Mesodermal cell (in vitro differentiated cells): ENCODE measurements around the gene C13orf46.

Experiments used
- H3K27ac ChIP-seq: 2 replicates; pipeline ENCODE4 v1.7.0; 2013; ENCODE audit warnings: mild to moderate bottlenecking, low read depth, low read length, moderate library complexity; ENCODE audit not compliant: severe bottlenecking
- H3K36me3 ChIP-seq: 2 replicates; pipeline ENCODE4 v1.7.1; 2013; ENCODE audit warnings: mild to moderate bottlenecking, low read length, moderate library complexity; ENCODE audit not compliant: control insufficient read depth, insufficient read depth
- H3K4me1 ChIP-seq: one replicate; pipeline ENCODE4 v1.7.1; 2013; ENCODE audit warnings: mild to moderate bottlenecking, low read length; ENCODE audit not compliant: insufficient read depth, control insufficient read depth, poor library complexity, severe bottlenecking
- H3K4me3 ChIP-seq: 2 replicates; pipeline ENCODE4 v1.7.0; 2013; ENCODE audit warnings: low read length, control low read depth, mild to moderate bottlenecking; ENCODE audit not compliant: insufficient read depth, poor library complexity, severe bottlenecking; ENCODE audit errors: extremely low read depth
- H3K9me3 ChIP-seq: 2 replicates; pipeline ENCODE4 v1.7.1; 2013; ENCODE audit warnings: mild to moderate bottlenecking, low read length, moderate library complexity; ENCODE audit not compliant: control insufficient read depth
- WGBS, 2 experiments: methylation state at CpG; one replicate each; pipeline ENCODE4 v1.1.5; 2013; ENCODE audit warnings: missing lambda C conversion rate in 2 of 2; ENCODE audit not compliant: insufficient coverage in 2 of 2; 5-methylcytosine and 5-hydroxymethylcytosine counted together

C13orf46 gene

GRCh38 chr13:113933901-113934300 lies 40.0 kb downstream of the C13orf46 start:
- no peaks in the 10 kb centered on the region for H3K9me3 ChIP-seq
- H3K27ac ChIP-seq, result no peak overlapping the region
- WGBS, 2 experiments, result 96% methylated on average over 20 to 22 of the region's 22 CpGs
- no peaks in the 10 kb centered on the region for H3K36me3 ChIP-seq
- peaks cover 2% of the 10 kb centered on the region for H3K4me1 ChIP-seq
- H3K4me3 ChIP-seq, result no peak overlapping the region

- no peak overlapping the region for H3K4me3 ChIP-seq
- H3K36me3 ChIP-seq, result no peaks in the 10 kb centered on the region
- peaks cover 2% of the 10 kb centered on the region for H3K4me1 ChIP-seq
- WGBS, 2 experiments, result 91 to 97% methylated on average over 10 to 15 of the region's 16 CpGs
- no peaks in the 10 kb centered on the region for H3K9me3 ChIP-seq
- H3K27ac ChIP-seq, result no peak overlapping the region
These were observed 41.9 kb downstream of the C13orf46 start for GRCh38 chr13:113931841-113932459.

- no peak overlapping the region for H3K27ac ChIP-seq
- H3K4me3 ChIP-seq, result no peak overlapping the region
- peaks cover 2% of the 10 kb centered on the region for H3K4me1 ChIP-seq
- WGBS, 2 experiments, result 92 to 94% methylated on average over 29 to 32 of the region's 36 CpGs
- no peaks in the 10 kb centered on the region for H3K9me3 ChIP-seq
- H3K36me3 ChIP-seq, result no peaks in the 10 kb centered on the region
These were observed 42.9 kb downstream of the C13orf46 start for GRCh38 chr13:113930671-113931637.

GRCh38 chr13:113929628-113930615 lies 44.0 kb downstream of the C13orf46 start:
- 92 to 96% methylated on average over 28 of the region's 38 CpGs for WGBS, 2 experiments
- no peaks in the 10 kb centered on the region for H3K9me3 ChIP-seq
- H3K36me3 ChIP-seq, result no peaks in the 10 kb centered on the region
- H3K4me3 ChIP-seq, result no peak overlapping the region
- H3K27ac ChIP-seq, result no peak overlapping the region
- H3K4me1 ChIP-seq, result peaks cover 2% of the 10 kb centered on the region

- H3K36me3 ChIP-seq, result no peaks in the 10 kb centered on the region
- H3K4me1 ChIP-seq, result peaks cover 2% of the 10 kb centered on the region
- H3K4me3 ChIP-seq, result no peak overlapping the region
- H3K9me3 ChIP-seq, result no peaks in the 10 kb centered on the region
- H3K27ac ChIP-seq, result no peak overlapping the region
- 88 to 92% methylated on average over 21 to 23 of the region's 26 CpGs for WGBS, 2 experiments
These were observed 44.9 kb downstream of the C13orf46 start for GRCh38 chr13:113928685-113929627.

GRCh38 chr13:113927661-113928581 lies 46.0 kb downstream of the C13orf46 start:
- Histone ChIP-seq H3K9me3 (peaks cover 3% of the 10 kb centered on the region), H3K4me3 (no peak overlapping the region), H3K36me3 (no peaks in the 10 kb centered on the region), H3K27ac (no peak overlapping the region), H3K4me1 (peaks cover 2% of the 10 kb centered on the region)
- 91 to 93% methylated on average over 30 to 32 of the region's 36 CpGs for WGBS, 2 experiments

- Histone ChIP-seq H3K4me1 (peaks cover 2% of the 10 kb centered on the region), H3K27ac (no peak overlapping the region), H3K4me3 (no peak overlapping the region), H3K9me3 (peaks cover 11% of the 10 kb centered on the region), H3K36me3 (no peaks in the 10 kb centered on the region)
- WGBS, 2 experiments, result 86 to 90% methylated on average over 9 to 11 of the region's 12 CpGs
These were observed 46.8 kb downstream of the C13orf46 start for GRCh38 chr13:113926951-113927660.

GRCh38 chr13:113926301-113926761 lies 47.5 kb downstream of the C13orf46 start:
- Histone ChIP-seq H3K27ac (no peak overlapping the region), H3K4me1 (peaks cover 2% of the 10 kb centered on the region), H3K9me3 (peaks cover 13% of the 10 kb centered on the region), H3K4me3 (no peak overlapping the region), H3K36me3 (no peaks in the 10 kb centered on the region)
- 97 to 98% methylated on average over 9 to 12 of the region's 16 CpGs for WGBS, 2 experiments
